ENCODE results near the gene TSPY10.
"Not testable (repeated sequence)": the region's sequence is repeated elsewhere in the genome, so short reads cannot be mapped to it uniquely, and the experiment has no call there.

The TSPY10 gene, protein sequence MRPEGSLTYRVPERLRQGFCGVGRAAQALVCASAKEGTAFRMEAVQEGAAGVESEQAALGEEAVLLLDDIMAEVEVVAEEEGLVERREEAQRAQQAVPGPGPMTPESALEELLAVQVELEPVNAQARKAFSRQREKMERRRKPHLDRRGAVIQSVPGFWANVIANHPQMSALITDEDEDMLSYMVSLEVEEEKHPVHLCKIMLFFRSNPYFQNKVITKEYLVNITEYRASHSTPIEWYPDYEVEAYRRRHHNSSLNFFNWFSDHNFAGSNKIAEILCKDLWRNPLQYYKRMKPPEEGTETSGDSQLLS
- 0 reads per million in 2 donors for total RNA-seq

DNA sequence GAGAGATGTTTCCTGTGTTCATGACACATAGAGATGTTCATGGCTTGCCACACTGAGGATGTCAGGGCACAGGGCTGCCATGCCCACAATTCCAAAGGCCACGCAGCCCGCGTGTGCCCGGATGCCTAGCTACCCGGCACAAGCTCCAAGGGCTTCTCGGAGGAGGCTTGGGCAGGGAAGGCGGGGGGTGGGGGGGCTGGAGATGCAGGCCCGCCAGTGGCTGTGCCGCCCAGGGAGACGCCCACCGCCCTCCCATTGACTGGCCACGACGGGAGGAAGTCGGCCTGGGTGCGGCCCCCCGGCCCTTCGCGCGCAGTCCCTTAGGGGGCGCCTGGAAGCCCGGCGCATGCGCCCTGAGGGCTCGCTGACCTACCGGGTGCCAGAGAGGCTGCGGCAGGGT, at the start of gene TSPY10:
TSPY10 (plus strand) TSS at position 301 of the 400 bp plus-strand sequence; CDS start at position 347, 46 bp downstream.
- DNase-seq: not testable (repeated sequence)

DNA sequence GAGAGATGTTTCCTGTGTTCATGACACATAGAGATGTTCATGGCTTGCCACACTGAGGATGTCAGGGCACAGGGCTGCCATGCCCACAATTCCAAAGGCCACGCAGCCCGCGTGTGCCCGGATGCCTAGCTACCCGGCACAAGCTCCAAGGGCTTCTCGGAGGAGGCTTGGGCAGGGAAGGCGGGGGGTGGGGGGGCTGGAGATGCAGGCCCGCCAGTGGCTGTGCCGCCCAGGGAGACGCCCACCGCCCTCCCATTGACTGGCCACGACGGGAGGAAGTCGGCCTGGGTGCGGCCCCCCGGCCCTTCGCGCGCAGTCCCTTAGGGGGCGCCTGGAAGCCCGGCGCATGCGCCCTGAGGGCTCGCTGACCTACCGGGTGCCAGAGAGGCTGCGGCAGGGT, 40.7 kb upstream of the TSPY10 start, which contains the start of gene TSPY9:
TSPY9 (plus strand) TSS at position 301 of the 400 bp plus-strand sequence; CDS start at position 347, 46 bp downstream.
- DNase-seq: not testable (repeated sequence)

GRCh38 chrY:9504396-9504795, 23.3 kb upstream of the TSPY10 start:
- not testable (repeated sequence) for DNase-seq

- not testable (repeated sequence) for DNase-seq
Measured at GRCh38 chrY:9516287-9516686, 11.4 kb upstream of the TSPY10 start.

All from T-helper 2 cell (primary cell).